HepG2 (cell line): ENCODE results near the gene ANO1. TPM values are rescaled to one million over a fixed set of nuclear protein-coding genes. Genes with fewer than 3 reads are reported as not detected.

Experiments
- ATAC-seq: fragments of 200-7000 bp; cut with Tn5 transposase; 3 replicates; pipeline ENCODE4 v1.9.1; 2020; ENCODE audit warnings: mild to moderate bottlenecking, moderate library complexity
- BruUV-seq: library from RNA; stranded (reverse); fragments of 400-500 nt; replicated peaks from 2 replicates; lab custom pipeline; 2021; lab: Mats Ljungman, UMichigan
- CTCF ChIA-PET: fragments of 300-600 bp; formaldehyde crosslinking; extraction: SDS; loops from one replicate; lab custom pipeline; 2021; ENCODE audit warnings: low total read pairs, inconsistent platforms, low intra/inter-chr PET ratio; lab: Yijun Ruan, JAX
- POLR2A ChIA-PET: fragments of 350-600 bp; sonication (Branson Sonifier 250); formaldehyde crosslinking; loops from one replicate; lab custom pipeline; 2020; ENCODE audit warnings: antibody characterized with exemption, inconsistent platforms; lab: Yijun Ruan, JAX
- DNase-seq: peaks from one replicate; pipeline ENCODE4 v3.0.0-alpha.2; 2015; ENCODE audit warnings: low spot score
- FAIRE-seq: peaks from 3 replicates; lab custom pipeline; 2011; peaks lifted over from hg19 to GRCh38; lab: Jason Lieb, UNC
- H2AFZ ChIP-seq: one replicate; pipeline ENCODE4 v1.6.1; 2011; ENCODE audit warnings: low read length, inconsistent platforms
- H3K27ac ChIP-seq: fragments of 300-600 bp; 3 replicates; pipeline ENCODE4 v1.8.0; 2011; ENCODE audit warnings: mixed run types, mild to moderate bottlenecking, mixed read lengths, low read length, inconsistent platforms; ENCODE audit not compliant: insufficient read depth; ENCODE audit errors: extremely low read length
- H3K27me3 ChIP-seq, 2 experiments: fragments of 200-600 bp in 1 of 2; 2 replicates in 1 of 2; 3 replicates in 1 of 2; pipeline versions ENCODE4 v1.6.0 to v1.8.0; 2011; ENCODE audit warnings: low read length in 2 of 2, mild to moderate bottlenecking in 2 of 2, moderate library complexity in 2 of 2, inconsistent platforms in 1 of 2; ENCODE audit not compliant: insufficient read depth in 2 of 2, control insufficient read depth in 1 of 2
- H3K36me3 ChIP-seq, 2 experiments: fragments of 200-600 bp in 1 of 2; replicated peaks in 1 of 2; 2 replicates in 1 of 2; 3 replicates in 1 of 2; pipeline versions ENCODE4 v1.5.1 to v1.8.0; 2011; ENCODE audit warnings: low read length in 2 of 2, inconsistent platforms in 1 of 2; ENCODE audit not compliant: insufficient read depth in 2 of 2, control insufficient read depth in 1 of 2
- H3K4me1 ChIP-seq: 2 replicates; pipeline ENCODE4 v1.5.1; 2012; ENCODE audit warnings: low read length, inconsistent platforms; ENCODE audit not compliant: insufficient read depth
- H3K4me2 ChIP-seq: 2 replicates; pipeline ENCODE4 v1.6.0; 2011; ENCODE audit warnings: low read depth, low read length, inconsistent platforms
- H3K4me3 ChIP-seq, 3 experiments: fragments of 200-600 bp in 1 of 3; sonication (generic), shearing (Covaris generic) in 1 of 3; replicated peaks in 1 of 3; 2 replicates each; pipeline ENCODE4 v1.5.1; 2011 to 2016; ENCODE audit warnings: low read length in 3 of 3, inconsistent platforms in 2 of 3, low read depth in 2 of 3, mild to moderate bottlenecking in 2 of 3, control low read depth in 1 of 3, mixed read lengths in 1 of 3; ENCODE audit not compliant: insufficient read depth in 1 of 3
- H3K79me2 ChIP-seq: one replicate; pipeline ENCODE4 v1.6.1; 2011; ENCODE audit warnings: low read length, inconsistent platforms; ENCODE audit not compliant: insufficient read depth
- H3K9ac ChIP-seq: 2 replicates; pipeline ENCODE4 v1.6.0; 2011; ENCODE audit warnings: mild to moderate bottlenecking, low read depth, low read length, inconsistent platforms; ENCODE audit not compliant: insufficient read depth
- H3K9me3 ChIP-seq: 2 replicates; pipeline ENCODE4 v1.5.1; 2012; ENCODE audit warnings: mild to moderate bottlenecking, low read length
- H4K20me1 ChIP-seq: 2 replicates; pipeline ENCODE4 v1.6.0; 2011; ENCODE audit warnings: inconsistent platforms, mild to moderate bottlenecking, low read length, moderate library complexity; ENCODE audit not compliant: insufficient read depth
- NR1H2 ChIP-seq: sonication (generic); formaldehyde crosslinking; IDR thresholded peaks from 2 replicates; pipeline ENCODE4 v1.8.1; 2022; ENCODE audit warnings: low read depth, missing genetic modification reagents, borderline replicate concordance
- PAF1 ChIP-seq: IDR thresholded peaks from 2 replicates; pipeline ENCODE4 v1.6.1; 2016; ENCODE audit warnings: missing genetic modification reagents, missing compliant biosample characterization
- PITX1 ChIP-seq: sonication (generic); formaldehyde crosslinking; IDR thresholded peaks from 2 replicates; pipeline ENCODE4 v1.5.1; 2020; ENCODE audit warnings: mild to moderate bottlenecking, missing genetic modification reagents
- TARDBP ChIP-seq: sonication (generic); formaldehyde crosslinking; IDR thresholded peaks from 2 replicates; pipeline ENCODE4 v1.8.0; 2022; ENCODE audit warnings: mild to moderate bottlenecking, missing genetic modification reagents
- TBP ChIP-seq: sonication (generic); formaldehyde crosslinking; IDR thresholded peaks from 2 replicates; pipeline ENCODE4 v1.5.0; 2020; ENCODE audit warnings: missing genetic modification reagents
- ZNF143 ChIP-seq: sonication (generic); formaldehyde crosslinking; IDR thresholded peaks from 2 replicates; pipeline ENCODE4 v1.4.0; 2020; ENCODE audit warnings: missing genetic modification reagents
- ZNF790 ChIP-seq: sonication (generic); formaldehyde crosslinking; IDR thresholded peaks from 2 replicates; pipeline ENCODE4 v1.8.0; 2022; ENCODE audit warnings: missing genetic modification reagents, mild to moderate bottlenecking, borderline replicate concordance
- WGBS: methylation state at CpG from one replicate; pipeline ENCODE4 v1.1.6; 2017; ENCODE audit warnings: low lambda C conversion rate; 5-methylcytosine and 5-hydroxymethylcytosine counted together
- in situ Hi-C: cut with HindIII; loops from 2 replicates; pipeline ENCODE4 v1.10.0; 2017; ENCODE audit warnings: low pct_unique_long_range_greater_than_20kb; ENCODE audit not compliant: extremely low pct_ligation_motif_present
- intact Hi-C: fragments of 100-400 bp; cut with micrococcal nuclease; formaldehyde crosslinking; loops from one replicate; pipeline ENCODE4 v1.10.0; 2022; ENCODE audit not compliant: unreplicated experiment
- polyA plus RNA-seq, 8 experiments: library from polyadenylated mRNA; depleted of rRNA in 3 of 8; stranded (reverse) in 7 of 8; unstranded in 1 of 8; fragments of >200 nt; fragmentation: Illumina TruSeq in 4 of 8; extraction: Trizol in 4 of 8; gene quantifications; 2 replicates each; pipeline versions ENCODE4 v1.2.1 to v1.2.3, GENCODE V29; 2011 to 2016; ENCODE audit warnings: low read depth in 4 of 8, missing spikeins in 1 of 8, mixed read lengths in 1 of 8; ENCODE audit not compliant: insufficient read depth in 1 of 8
- total RNA-seq, 5 experiments: library from RNA; depleted of rRNA; stranded (reverse); fragments of >200 nt; fragmentation: Illumina TruSeq; extraction: Trizol; gene quantifications; 2 replicates each; pipeline ENCODE4 v1.2.3, GENCODE V29; 2016; ENCODE audit warnings: low read depth in 1 of 5
- TF ChIP-seq, protein P1 (sequence below): sonication (generic); formaldehyde crosslinking; IDR thresholded peaks from 2 replicates; pipeline ENCODE4 v1.4.0; 2020; ENCODE audit warnings: mild to moderate bottlenecking, missing genetic modification reagents
- TF ChIP-seq, protein P2 (sequence below): sonication (generic); formaldehyde crosslinking; IDR thresholded peaks from 2 replicates; pipeline ENCODE4 v1.8.1; 2022; ENCODE audit warnings: mild to moderate bottlenecking, missing genetic modification reagents

The ANO1 gene
- total and polyA plus RNA-seq, 2 of the 13 experiments (the other 11 are each of a cell fraction or from before 2014, with no cell fraction given), result not detected

GRCh38 chr11:70068950-70069349, 9.2 kb upstream of the ANO1 start:
- no peaks in the 10 kb centered on the region for H3K36me3 ChIP-seq
- no peak for ATAC-seq
- 12% methylated on average over 2 of the region's 2 CpGs for WGBS
- TF ChIP-seq ZNF790 (no peak), TARDBP (no peak), PITX1 (no peak), PAF1 (CRISPR knock-in tag) (no peak), NR1H2 (CRISPR knock-in tag) (no peak), TBP (no peak), ZNF143 (CRISPR knock-in tag) (no peak)
- TF ChIP-seq, protein P1, sequence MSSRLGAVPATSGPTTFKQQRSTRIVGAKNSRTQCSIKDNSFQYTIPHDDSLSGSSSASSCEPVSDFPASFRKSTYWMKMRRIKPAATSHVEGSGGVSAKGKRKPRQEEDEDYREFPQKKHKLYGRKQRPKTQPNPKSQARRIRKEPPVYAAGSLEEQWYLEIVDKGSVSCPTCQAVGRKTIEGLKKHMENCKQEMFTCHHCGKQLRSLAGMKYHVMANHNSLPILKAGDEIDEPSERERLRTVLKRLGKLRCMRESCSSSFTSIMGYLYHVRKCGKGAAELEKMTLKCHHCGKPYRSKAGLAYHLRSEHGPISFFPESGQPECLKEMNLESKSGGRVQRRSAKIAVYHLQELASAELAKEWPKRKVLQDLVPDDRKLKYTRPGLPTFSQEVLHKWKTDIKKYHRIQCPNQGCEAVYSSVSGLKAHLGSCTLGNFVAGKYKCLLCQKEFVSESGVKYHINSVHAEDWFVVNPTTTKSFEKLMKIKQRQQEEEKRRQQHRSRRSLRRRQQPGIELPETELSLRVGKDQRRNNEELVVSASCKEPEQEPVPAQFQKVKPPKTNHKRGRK (CRISPR knock-in tag), result no peak
- TF ChIP-seq, protein P2, sequence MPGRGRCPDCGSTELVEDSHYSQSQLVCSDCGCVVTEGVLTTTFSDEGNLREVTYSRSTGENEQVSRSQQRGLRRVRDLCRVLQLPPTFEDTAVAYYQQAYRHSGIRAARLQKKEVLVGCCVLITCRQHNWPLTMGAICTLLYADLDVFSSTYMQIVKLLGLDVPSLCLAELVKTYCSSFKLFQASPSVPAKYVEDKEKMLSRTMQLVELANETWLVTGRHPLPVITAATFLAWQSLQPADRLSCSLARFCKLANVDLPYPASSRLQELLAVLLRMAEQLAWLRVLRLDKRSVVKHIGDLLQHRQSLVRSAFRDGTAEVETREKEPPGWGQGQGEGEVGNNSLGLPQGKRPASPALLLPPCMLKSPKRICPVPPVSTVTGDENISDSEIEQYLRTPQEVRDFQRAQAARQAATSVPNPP (CRISPR knock-in tag), result no peak
- POLR2A ChIA-PET, result no interaction called here
- no peak for DNase-seq
- peaks cover 10% of the 10 kb centered on the region for H3K4me1 ChIP-seq
- H3K4me3 ChIP-seq, result no peak overlapping the region
- H3K27me3 ChIP-seq, result peaks cover 12 to 83% of the 10 kb centered on the region in 2 experiments
- no peak overlapping the region for H3K27ac ChIP-seq
- CTCF ChIA-PET, result no interaction called here
- BruUV-seq, result no TSS peak
- no peak overlapping the region for H3K9ac ChIP-seq
- FAIRE-seq, result no peak
- in situ Hi-C loops (no loop called here), intact Hi-C loops (no loop called here)
- H2AFZ ChIP-seq, result no peak overlapping the region
- no peaks in the 10 kb centered on the region for H3K79me2 ChIP-seq
- H3K9me3 ChIP-seq, result no peaks in the 10 kb centered on the region
- no peaks in the 10 kb centered on the region; the same call in 1 of the 2 replicates for H4K20me1 ChIP-seq
- H3K4me2 ChIP-seq, result no peak overlapping the region
